PFSK-1 (cell line): ENCODE measurements around the gene SAA2.

Experiments
- FOXP2 ChIP-seq: optimal IDR thresholded peaks from 2 replicates; pipeline ENCODE3; 2011; ENCODE audit warnings: borderline replicate concordance, control low read depth, inconsistent platforms; ENCODE audit not compliant: insufficient read depth; ENCODE audit errors: extremely low read length, extremely low read depth
- POLR2AphosphoS5 ChIP-seq: IDR thresholded peaks from 2 replicates; pipeline ENCODE4 v1.6.1; 2012; ENCODE audit warnings: low read depth, mild to moderate bottlenecking, control low read depth, low read length, moderate library complexity
- SIN3A ChIP-seq: IDR thresholded peaks from 2 replicates; pipeline ENCODE4 v1.6.1; 2012; ENCODE audit warnings: mild to moderate bottlenecking, low read length, moderate library complexity, borderline replicate concordance; ENCODE audit not compliant: insufficient read depth
- TAF1 ChIP-seq: IDR thresholded peaks from 2 replicates; pipeline ENCODE4 v1.6.1; 2012; ENCODE audit warnings: low read length, control low read depth, borderline replicate concordance; ENCODE audit not compliant: insufficient read depth
- TF ChIP-seq, protein P1 (sequence below), 2 experiments: IDR thresholded peaks; 2 replicates each; pipeline versions ENCODE4 v1.6.1 to v1.8.0; 2011 to 2012; ENCODE audit warnings: low read depth in 2 of 2, low read length in 2 of 2, control low read depth in 1 of 2, inconsistent platforms in 1 of 2, mild to moderate bottlenecking in 1 of 2, moderate library complexity in 1 of 2; ENCODE audit not compliant: insufficient read depth in 1 of 2

DNA sequence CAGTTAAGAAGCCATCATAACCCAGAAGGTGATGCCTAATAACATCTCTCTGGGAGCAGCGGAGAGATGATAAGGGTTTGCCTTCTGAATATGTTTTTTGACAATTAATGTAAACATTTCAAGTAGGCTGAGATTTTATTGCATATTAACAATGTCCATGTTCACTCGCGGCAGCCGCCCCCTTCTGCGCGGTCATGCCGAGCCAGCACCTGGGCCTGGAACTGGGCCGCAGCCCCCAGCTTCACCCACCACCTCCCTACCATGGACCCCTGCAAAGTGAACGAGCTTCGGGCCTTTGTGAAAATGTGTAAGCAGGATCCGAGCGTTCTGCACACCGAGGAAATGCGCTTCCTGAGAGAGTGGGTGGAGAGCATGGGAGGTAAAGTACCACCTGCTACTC is 13.3 kb upstream of the SAA2 start:
- TF ChIP-seq TAF1 (no peak), POLR2AphosphoS5 (no peak), SIN3A (no peak), FOXP2 (no peak)
- TF ChIP-seq, protein P1, sequence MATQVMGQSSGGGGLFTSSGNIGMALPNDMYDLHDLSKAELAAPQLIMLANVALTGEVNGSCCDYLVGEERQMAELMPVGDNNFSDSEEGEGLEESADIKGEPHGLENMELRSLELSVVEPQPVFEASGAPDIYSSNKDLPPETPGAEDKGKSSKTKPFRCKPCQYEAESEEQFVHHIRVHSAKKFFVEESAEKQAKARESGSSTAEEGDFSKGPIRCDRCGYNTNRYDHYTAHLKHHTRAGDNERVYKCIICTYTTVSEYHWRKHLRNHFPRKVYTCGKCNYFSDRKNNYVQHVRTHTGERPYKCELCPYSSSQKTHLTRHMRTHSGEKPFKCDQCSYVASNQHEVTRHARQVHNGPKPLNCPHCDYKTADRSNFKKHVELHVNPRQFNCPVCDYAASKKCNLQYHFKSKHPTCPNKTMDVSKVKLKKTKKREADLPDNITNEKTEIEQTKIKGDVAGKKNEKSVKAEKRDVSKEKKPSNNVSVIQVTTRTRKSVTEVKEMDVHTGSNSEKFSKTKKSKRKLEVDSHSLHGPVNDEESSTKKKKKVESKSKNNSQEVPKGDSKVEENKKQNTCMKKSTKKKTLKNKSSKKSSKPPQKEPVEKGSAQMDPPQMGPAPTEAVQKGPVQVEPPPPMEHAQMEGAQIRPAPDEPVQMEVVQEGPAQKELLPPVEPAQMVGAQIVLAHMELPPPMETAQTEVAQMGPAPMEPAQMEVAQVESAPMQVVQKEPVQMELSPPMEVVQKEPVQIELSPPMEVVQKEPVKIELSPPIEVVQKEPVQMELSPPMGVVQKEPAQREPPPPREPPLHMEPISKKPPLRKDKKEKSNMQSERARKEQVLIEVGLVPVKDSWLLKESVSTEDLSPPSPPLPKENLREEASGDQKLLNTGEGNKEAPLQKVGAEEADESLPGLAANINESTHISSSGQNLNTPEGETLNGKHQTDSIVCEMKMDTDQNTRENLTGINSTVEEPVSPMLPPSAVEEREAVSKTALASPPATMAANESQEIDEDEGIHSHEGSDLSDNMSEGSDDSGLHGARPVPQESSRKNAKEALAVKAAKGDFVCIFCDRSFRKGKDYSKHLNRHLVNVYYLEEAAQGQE (IDR thresholded peaks at IDR 0.05; ENCODE audit: insufficient read depth in 1 of 2, low read depth in 2 of 2, low read length in 2 of 2), result no peak
